Natural killer cell (primary cell): Measurements from ENCODE around the gene PRSS36. TPM values are rescaled to one million over a fixed set of nuclear protein-coding genes. Genes with fewer than 3 reads are reported as not detected.

Source experiments
- ATAC-seq, 3 donors: fragments of 150-1000 bp in 2 of 3; fragments of 200-7000 bp in 1 of 3; cut with Tn5 transposase; 1 replicate in 1 of 3; 2 replicates in 2 of 3; pipeline ENCODE4 v1.10.0; 2021; ENCODE audit warnings: mild to moderate bottlenecking in 2 of 3, moderate library complexity in 2 of 3
- DNase-seq, 2 donors: peaks; one replicate each; pipeline versions ENCODE4 v3.0.0 to v3.0.0-alpha.2; 2013 to 2021; ENCODE audit warnings: mixed read lengths in 1 of 2
- H3K27ac ChIP-seq: one replicate; pipeline ENCODE4 v1.5.1; 2013; ENCODE audit warnings: mild to moderate bottlenecking, low read length
- H3K27me3 ChIP-seq: one replicate; pipeline ENCODE4 v1.6.1; 2013; ENCODE audit warnings: low read length; ENCODE audit not compliant: control insufficient read depth, insufficient read depth
- H3K36me3 ChIP-seq: one replicate; pipeline ENCODE4 v1.6.1; 2013; ENCODE audit warnings: low read length; ENCODE audit not compliant: control insufficient read depth, insufficient read depth
- H3K4me1 ChIP-seq: one replicate; pipeline ENCODE4 v1.6.1; 2013; ENCODE audit warnings: low read length; ENCODE audit not compliant: control insufficient read depth, insufficient read depth
- H3K4me3 ChIP-seq: one replicate; pipeline ENCODE4 v1.5.1; 2013; ENCODE audit warnings: low read length
- H3K9me3 ChIP-seq: one replicate; pipeline ENCODE4 v1.6.1; 2013; ENCODE audit warnings: low read length; ENCODE audit not compliant: control insufficient read depth, insufficient read depth
- H3K27ac Mint-ChIP-seq, 2 donors: one replicate each; pipeline ENCODE4 v1.8.0; 2022; ENCODE audit warnings: mild to moderate bottlenecking in 2 of 2, mixed read lengths in 2 of 2, moderate library complexity in 1 of 2
- H3K27me3 Mint-ChIP-seq, 2 donors: one replicate each; pipeline ENCODE4 v1.8.0; 2022; ENCODE audit warnings: low read depth in 2 of 2, mixed read lengths in 2 of 2
- H3K36me3 Mint-ChIP-seq: one replicate; pipeline ENCODE4 v1.8.0; 2022; ENCODE audit warnings: mixed read lengths
- H3K4me1 Mint-ChIP-seq, 2 donors: one replicate each; pipeline ENCODE4 v1.8.0; 2022; ENCODE audit warnings: mixed read lengths in 2 of 2
- H3K4me3 Mint-ChIP-seq: one replicate; pipeline ENCODE4 v1.8.0; 2022; ENCODE audit warnings: mild to moderate bottlenecking, moderate library complexity, mixed read lengths
- H3K9me3 Mint-ChIP-seq, 2 donors: one replicate each; pipeline ENCODE4 v1.8.0; 2022; ENCODE audit warnings: mixed read lengths in 2 of 2
- CTCF ChIP-seq: fragments of 200-600 bp; IDR thresholded peaks from one replicate; pipeline ENCODE4 v1.8.0; 2022; ENCODE audit warnings: antibody characterized with exemption
- WGBS: methylation state at CpG from one replicate; pipeline ENCODE4 v1.1.7; 2013; ENCODE audit warnings: missing lambda C conversion rate; ENCODE audit not compliant: insufficient coverage; 5-methylcytosine and 5-hydroxymethylcytosine counted together
- intact Hi-C: fragments of 100-400 bp; cut with micrococcal nuclease; formaldehyde crosslinking; loops from one replicate; pipeline ENCODE4 v1.14.2; 2022
- total RNA-seq, 4 donors: library from RNA; stranded (reverse); fragments of 120-200 nt in 1 of 4; gene quantifications; one replicate each; pipeline versions ENCODE4 v1.2.3 to v1.2.4, GENCODE V29; 2013 to 2022

PRSS36 gene
- total RNA-seq, 3 donors from 2014 or later (not counting 1 experiment from before 2014, with no cell fraction given), result 2.1 to 3.5 (median 2.3) TPM

GRCh38 chr16:31187808-31188189 is 37.9 kb upstream of the PRSS36 start:
- peak overlapping the region; percentile 80 to 94 for H3K27ac Mint-ChIP-seq
- intact Hi-C loops, result loop anchor here (2.0 to 10.0 kb wide), 5 partner anchors 15 to 527 kb away; partner anchors contain the start of genes KAT8 and PYCARD
- Histone ChIP-seq H3K4me1 (peaks cover 57% of the 10 kb centered on the region), H3K4me3 (no peak overlapping the region), H3K36me3 (peaks cover 98% of the 10 kb centered on the region), H3K9me3 (no peaks in the 10 kb centered on the region), H3K27ac (peak overlapping the region; percentile 48), H3K27me3 (no peaks in the 10 kb centered on the region)
- WGBS, result 86% methylated on average over 8 of the region's 8 CpGs
- H3K4me3 Mint-ChIP-seq, result peak overlapping the region; percentile 91
- H3K9me3 Mint-ChIP-seq, result no peaks in the 10 kb centered on the region
- ATAC-seq, result no peak
- peaks cover 90 to 93% of the 10 kb centered on the region in 2 donors for H3K4me1 Mint-ChIP-seq
- TF ChIP-seq CTCF, result no peak
- no peaks in the 10 kb centered on the region for H3K27me3 Mint-ChIP-seq
- H3K36me3 Mint-ChIP-seq, result peaks cover 65% of the 10 kb centered on the region
- DNase-seq, result peak in 1 of 2 donors; percentile 21

- no peak for TF ChIP-seq CTCF
- H3K36me3 Mint-ChIP-seq, result peaks cover 65% of the 10 kb centered on the region
- no peak overlapping the region for H3K4me3 ChIP-seq
- peaks cover 96 to 99% of the 10 kb centered on the region in 2 donors for H3K4me1 Mint-ChIP-seq
- H3K27ac Mint-ChIP-seq, result peak overlapping the region; percentile 80 to 94
- H3K9me3 ChIP-seq, result no peaks in the 10 kb centered on the region
- peaks cover 98% of the 10 kb centered on the region for H3K36me3 ChIP-seq
- no peaks in the 10 kb centered on the region for H3K27me3 Mint-ChIP-seq
- peak overlapping the region; percentile 48 for H3K27ac ChIP-seq
- 88% methylated on average over 10 of the region's 10 CpGs for WGBS
- ATAC-seq, result no peak
- H3K4me1 ChIP-seq, result peaks cover 63% of the 10 kb centered on the region
- no peaks in the 10 kb centered on the region for H3K9me3 Mint-ChIP-seq
- H3K4me3 Mint-ChIP-seq, result peak overlapping the region; percentile 91
- DNase-seq, result peak in 1 of 2 donors; percentile 30
- H3K27me3 ChIP-seq, result no peaks in the 10 kb centered on the region
- intact Hi-C loops, result loop anchor here (5.0 to 10.0 kb wide), 3 partner anchors 72 to 528 kb away; partner anchors contain the start of gene KAT8
Measured at GRCh38 chr16:31186930-31187807, 37.3 kb upstream of the PRSS36 start.

GRCh38 chr16:31186176-31186575 is 36.3 kb upstream of the PRSS36 start:
- TF ChIP-seq CTCF, result no peak
- no peak overlapping the region for H3K4me3 ChIP-seq
- peaks cover 57% of the 10 kb centered on the region for H3K36me3 Mint-ChIP-seq
- H3K4me3 Mint-ChIP-seq, result peak overlapping the region; percentile 91
- H3K9me3 ChIP-seq, result no peaks in the 10 kb centered on the region
- no peak for ATAC-seq
- H3K9me3 Mint-ChIP-seq, result no peaks in the 10 kb centered on the region
- H3K4me1 Mint-ChIP-seq, result peaks cover 97 to 99% of the 10 kb centered on the region in 2 donors
- no peaks in the 10 kb centered on the region for H3K27me3 Mint-ChIP-seq
- no peak overlapping the region for H3K27ac ChIP-seq
- H3K4me1 ChIP-seq, result peaks cover 73% of the 10 kb centered on the region
- H3K27me3 ChIP-seq, result no peaks in the 10 kb centered on the region
- DNase-seq, result peak in 1 of 2 donors; percentile 41
- peak overlapping the region; percentile 80 to 94 for H3K27ac Mint-ChIP-seq
- WGBS, result 17% methylated on average over 7 of the region's 7 CpGs
- peaks cover 88% of the 10 kb centered on the region for H3K36me3 ChIP-seq
- intact Hi-C loops, result loop anchor here (5.0 to 10.0 kb wide), 3 partner anchors 71 to 529 kb away; partner anchors contain the start of gene KAT8
